ENCODE data around the gene MAOB.

MAOB gene

GRCh38 chrX:43808231-43808630, 74.0 kb downstream of the MAOB start:
- Histone ChIP-seq H3K27ac (ENCODE audit: extremely low read depth, low read depth, low read length) (no peak overlapping the region), H3K9me3 (ENCODE audit: control insufficient read depth, insufficient read depth, low read depth, low read length) (no peaks in the 10 kb centered on the region), H3K36me3 (ENCODE audit: control insufficient read depth in 2 of 2, insufficient read depth in 1 of 2, low read length in 2 of 2) (no peaks in the 10 kb centered on the region), H3K4me3 (ENCODE audit: low read depth, low read length) (no peak overlapping the region), H3K4me1 (ENCODE audit: control insufficient read depth, insufficient read depth, low read length) (no peaks in the 10 kb centered on the region)
- TF ChIP-seq ZXDB (tag by site-specific recombination; IDR thresholded peaks at IDR 0.05), result no peak
- no peak for TF ChIP-seq ZFHX2 (tag by site-specific recombination; conservative IDR thresholded peaks at IDR 0.05)
- TF ChIP-seq OVOL3 (tag by site-specific recombination; IDR thresholded peaks at IDR 0.05), result no peak
- TF ChIP-seq, protein P1, sequence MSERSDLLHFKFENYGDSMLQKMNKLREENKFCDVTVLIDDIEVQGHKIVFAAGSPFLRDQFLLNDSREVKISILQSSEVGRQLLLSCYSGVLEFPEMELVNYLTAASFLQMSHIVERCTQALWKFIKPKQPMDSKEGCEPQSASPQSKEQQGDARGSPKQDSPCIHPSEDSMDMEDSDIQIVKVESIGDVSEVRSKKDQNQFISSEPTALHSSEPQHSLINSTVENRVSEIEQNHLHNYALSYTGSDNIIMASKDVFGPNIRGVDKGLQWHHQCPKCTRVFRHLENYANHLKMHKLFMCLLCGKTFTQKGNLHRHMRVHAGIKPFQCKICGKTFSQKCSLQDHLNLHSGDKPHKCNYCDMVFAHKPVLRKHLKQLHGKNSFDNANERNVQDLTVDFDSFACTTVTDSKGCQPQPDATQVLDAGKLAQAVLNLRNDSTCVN (tag by site-specific recombination; optimal IDR thresholded peaks at IDR 0.05), result no peak
- TF ChIP-seq, protein P2, sequence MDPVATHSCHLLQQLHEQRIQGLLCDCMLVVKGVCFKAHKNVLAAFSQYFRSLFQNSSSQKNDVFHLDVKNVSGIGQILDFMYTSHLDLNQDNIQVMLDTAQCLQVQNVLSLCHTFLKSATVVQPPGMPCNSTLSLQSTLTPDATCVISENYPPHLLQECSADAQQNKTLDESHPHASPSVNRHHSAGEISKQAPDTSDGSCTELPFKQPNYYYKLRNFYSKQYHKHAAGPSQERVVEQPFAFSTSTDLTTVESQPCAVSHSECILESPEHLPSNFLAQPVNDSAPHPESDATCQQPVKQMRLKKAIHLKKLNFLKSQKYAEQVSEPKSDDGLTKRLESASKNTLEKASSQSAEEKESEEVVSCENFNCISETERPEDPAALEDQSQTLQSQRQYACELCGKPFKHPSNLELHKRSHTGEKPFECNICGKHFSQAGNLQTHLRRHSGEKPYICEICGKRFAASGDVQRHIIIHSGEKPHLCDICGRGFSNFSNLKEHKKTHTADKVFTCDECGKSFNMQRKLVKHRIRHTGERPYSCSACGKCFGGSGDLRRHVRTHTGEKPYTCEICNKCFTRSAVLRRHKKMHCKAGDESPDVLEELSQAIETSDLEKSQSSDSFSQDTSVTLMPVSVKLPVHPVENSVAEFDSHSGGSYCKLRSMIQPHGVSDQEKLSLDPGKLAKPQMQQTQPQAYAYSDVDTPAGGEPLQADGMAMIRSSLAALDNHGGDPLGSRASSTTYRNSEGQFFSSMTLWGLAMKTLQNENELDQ (tag by site-specific recombination; IDR thresholded peaks at IDR 0.05; ENCODE audit: low read depth), result no peak
- no peak for TF ChIP-seq RBAK (tag by site-specific recombination; IDR thresholded peaks at IDR 0.05)
- TF ChIP-seq TRIM28 (IDR thresholded peaks at IDR 0.05; ENCODE audit: borderline replicate concordance, low read length), result no peak
- no peak for TF ChIP-seq YY1 (tag by site-specific recombination; IDR thresholded peaks at IDR 0.05)
- no peak for TF ChIP-seq ZBTB11 (tag by site-specific recombination; conservative IDR thresholded peaks at IDR 0.05; ENCODE audit: low read depth)
- TF ChIP-seq ZNF274 (IDR thresholded peaks at IDR 0.05; ENCODE audit: low read length), result no peak
- TF ChIP-seq ZNF274 (tag by site-specific recombination; IDR thresholded peaks at IDR 0.05; ENCODE audit: borderline replicate concordance), result no peak
- TF ChIP-seq ZNF133 (tag by site-specific recombination; IDR thresholded peaks at IDR 0.05), result no peak
- no peak for TF ChIP-seq ZNF302 (tag by site-specific recombination; IDR thresholded peaks at IDR 0.05; ENCODE audit: low read depth)
- no peak for TF ChIP-seq ZNF623 (tag by site-specific recombination; IDR thresholded peaks at IDR 0.05)
- no peak for TF ChIP-seq ZBTB8A (tag by site-specific recombination; IDR thresholded peaks at IDR 0.05)
- no peak for TF ChIP-seq ZSCAN16 (tag by site-specific recombination; IDR thresholded peaks at IDR 0.05)
- TF ChIP-seq ZNF585B (tag by site-specific recombination; IDR thresholded peaks at IDR 0.05), result no peak
- TF ChIP-seq, protein P3, sequence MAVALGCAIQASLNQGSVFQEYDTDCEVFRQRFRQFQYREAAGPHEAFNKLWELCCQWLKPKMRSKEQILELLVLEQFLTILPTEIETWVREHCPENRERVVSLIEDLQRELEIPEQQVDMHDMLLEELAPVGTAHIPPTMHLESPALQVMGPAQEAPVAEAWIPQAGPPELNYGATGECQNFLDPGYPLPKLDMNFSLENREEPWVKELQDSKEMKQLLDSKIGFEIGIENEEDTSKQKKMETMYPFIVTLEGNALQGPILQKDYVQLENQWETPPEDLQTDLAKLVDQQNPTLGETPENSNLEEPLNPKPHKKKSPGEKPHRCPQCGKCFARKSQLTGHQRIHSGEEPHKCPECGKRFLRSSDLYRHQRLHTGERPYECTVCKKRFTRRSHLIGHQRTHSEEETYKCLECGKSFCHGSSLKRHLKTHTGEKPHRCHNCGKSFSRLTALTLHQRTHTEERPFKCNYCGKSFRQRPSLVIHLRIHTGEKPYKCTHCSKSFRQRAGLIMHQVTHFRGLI (tag by site-specific recombination; IDR thresholded peaks at IDR 0.05), result no peak
- TF ChIP-seq ZNF362 (tag by site-specific recombination; IDR thresholded peaks at IDR 0.05), result no peak
- TF ChIP-seq ZNF37A (tag by site-specific recombination; IDR thresholded peaks at IDR 0.05), result no peak
- TF ChIP-seq ZNF707 (tag by site-specific recombination; IDR thresholded peaks at IDR 0.05), result no peak
- POLR2A ChIA-PET, result no interaction called here
- CTCF ChIA-PET, result interaction anchor here (0.6 kb wide), 1 partner anchor 184 kb away, joined by 3 read pairs; no protein-coding TSS in a partner anchor
